Cardiac septum (tissue), 1 donor: ENCODE results near the gene BEAN1. TPM values are rescaled to one million over a fixed set of nuclear protein-coding genes. Genes with fewer than 3 reads are reported as not detected.
A peak's percentile ranks its signal among the peaks of the same experiment; 100 is the strongest.
"Not testable (repeated sequence)": the region's sequence is repeated elsewhere in the genome, so short reads cannot be mapped to it uniquely, and the experiment has no call there.

Source experiments
- DNase-seq: peaks from one replicate; pipeline ENCODE4 v3.0.0-alpha.2; 2020; ENCODE audit warnings: low spot score
- intact Hi-C: fragments of 100-400 bp; cut with DNase I; formaldehyde crosslinking; loops from one replicate; pipeline ENCODE4 v1.14.0; 2022
- total RNA-seq: library from RNA; stranded (reverse); fragmentation: NEBNext Ultra II Directional; extraction: Animal tissue kit (Norgen Biotek cat#: 25700); gene quantifications from one replicate; pipeline ENCODE4 v1.2.1, GENCODE V29; 2021
- donor health status: DM: no; HTN: no; CAD: no.

The BEAN1 gene
- total RNA-seq, 1 donor from 2014 or later: 2.8 TPM

GRCh38 chr16:66434619-66435430 is 7.7 kb downstream of the BEAN1 start:
- peak; percentile 66 for DNase-seq
- intact Hi-C loops: no loop called here

GRCh38 chr16:66435896-66436295 is 8.8 kb downstream of the BEAN1 start:
- intact Hi-C loops: no loop called here
- DNase-seq: no peak

- intact Hi-C loops: no loop called here
- DNase-seq: peak; percentile 68
Measured at GRCh38 chr16:66437391-66437945, 10.4 kb downstream of the BEAN1 start.

- intact Hi-C loops: no loop called here
- DNase-seq: peak; percentile 15
Measured at GRCh38 chr16:66438536-66438935, 11.4 kb downstream of the BEAN1 start.

- intact Hi-C loops: no loop called here
- peak; percentile 65 for DNase-seq
Measured at GRCh38 chr16:66439051-66439730, 12.1 kb downstream of the BEAN1 start.

DNA sequence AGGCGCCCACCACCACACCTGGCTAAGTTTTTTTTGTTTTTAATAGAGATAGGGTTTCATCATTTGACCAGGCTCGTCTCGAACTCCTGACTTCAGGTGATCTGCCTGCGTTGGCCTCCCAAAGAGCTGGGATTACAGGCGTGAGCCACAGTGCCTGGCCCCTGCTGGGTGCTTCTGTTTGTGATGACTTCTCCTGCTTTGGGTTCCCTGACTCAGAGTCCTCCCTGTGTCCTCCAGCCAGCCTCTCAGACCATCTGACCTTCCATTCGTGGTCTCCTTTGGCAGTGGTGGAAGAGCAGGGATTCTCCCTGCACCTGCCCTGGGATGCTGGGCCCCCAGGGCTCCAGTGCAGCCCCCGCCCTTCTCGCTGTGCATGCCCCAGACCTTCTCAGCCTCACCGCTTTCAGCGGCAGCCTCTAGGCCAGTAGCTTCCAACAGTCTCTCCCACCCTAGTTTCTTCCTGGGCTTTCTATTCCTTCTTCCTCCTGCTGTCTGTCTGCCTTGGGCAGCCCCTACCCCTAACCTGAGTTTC is 13.2 kb downstream of the BEAN1 start:
- peak; percentile 39 for DNase-seq
- intact Hi-C loops: no loop called here

DNA sequence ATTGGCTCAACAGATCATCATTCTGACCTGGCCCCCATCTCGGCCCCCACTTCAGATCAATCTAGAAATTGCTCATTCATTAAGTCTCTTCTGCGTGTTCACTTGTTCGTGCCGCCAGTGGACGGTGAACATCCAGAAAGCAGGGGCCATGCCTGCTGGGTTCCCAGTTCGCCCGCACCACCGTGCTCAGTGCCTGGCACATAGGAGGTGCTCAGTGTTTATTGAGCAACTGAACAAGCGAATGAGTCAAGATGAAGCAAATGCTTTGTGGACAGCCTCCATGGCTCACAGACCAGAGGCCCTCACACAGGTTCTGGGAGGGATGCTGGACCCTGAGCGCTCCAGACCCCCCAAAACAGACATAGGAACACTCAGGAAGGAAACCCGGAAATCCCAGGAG is 13.9 kb downstream of the BEAN1 start:
- DNase-seq: peak; percentile 39
- intact Hi-C loops: no loop called here

DNA sequence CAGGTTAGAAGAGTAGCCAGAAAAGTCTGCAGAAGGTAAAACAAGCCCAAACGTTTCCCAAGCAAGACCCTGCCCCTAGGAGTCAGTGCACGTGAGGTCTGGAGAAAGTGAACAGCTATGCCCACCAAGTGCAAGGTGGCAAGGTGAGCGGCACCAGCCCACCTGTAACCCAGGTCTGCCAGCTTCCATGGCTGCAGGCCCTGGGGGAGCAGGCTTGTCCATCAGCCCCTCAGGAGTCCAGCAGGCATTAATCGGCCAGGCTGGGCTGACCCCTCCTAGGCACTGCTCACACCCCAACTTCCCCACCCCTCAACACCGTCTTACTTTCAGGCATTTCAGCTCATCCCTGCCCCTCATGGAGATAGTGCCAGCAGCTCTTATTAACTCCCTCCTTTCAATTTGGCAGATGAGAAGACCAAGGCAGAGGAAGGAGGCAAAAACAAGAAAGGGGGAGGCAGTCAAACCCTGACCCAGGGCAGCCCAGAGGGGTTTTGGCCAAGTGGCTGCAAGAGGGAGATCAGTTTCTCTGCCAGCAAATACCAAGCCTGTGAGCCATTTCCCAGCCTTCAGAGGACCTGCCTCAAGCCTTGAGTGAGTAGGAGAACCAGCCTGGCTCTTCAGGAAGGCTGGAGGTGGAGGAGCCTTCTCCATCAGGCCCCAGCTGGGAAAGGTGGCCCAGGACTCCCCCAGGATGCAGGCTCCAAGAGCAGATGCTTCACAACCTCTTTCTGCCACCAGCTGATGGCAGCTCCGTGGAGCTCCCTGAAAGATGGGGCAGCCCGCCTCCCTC is 14.7 kb downstream of the BEAN1 start:
- intact Hi-C loops: no loop called here
- DNase-seq: peak; percentile 56

DNA sequence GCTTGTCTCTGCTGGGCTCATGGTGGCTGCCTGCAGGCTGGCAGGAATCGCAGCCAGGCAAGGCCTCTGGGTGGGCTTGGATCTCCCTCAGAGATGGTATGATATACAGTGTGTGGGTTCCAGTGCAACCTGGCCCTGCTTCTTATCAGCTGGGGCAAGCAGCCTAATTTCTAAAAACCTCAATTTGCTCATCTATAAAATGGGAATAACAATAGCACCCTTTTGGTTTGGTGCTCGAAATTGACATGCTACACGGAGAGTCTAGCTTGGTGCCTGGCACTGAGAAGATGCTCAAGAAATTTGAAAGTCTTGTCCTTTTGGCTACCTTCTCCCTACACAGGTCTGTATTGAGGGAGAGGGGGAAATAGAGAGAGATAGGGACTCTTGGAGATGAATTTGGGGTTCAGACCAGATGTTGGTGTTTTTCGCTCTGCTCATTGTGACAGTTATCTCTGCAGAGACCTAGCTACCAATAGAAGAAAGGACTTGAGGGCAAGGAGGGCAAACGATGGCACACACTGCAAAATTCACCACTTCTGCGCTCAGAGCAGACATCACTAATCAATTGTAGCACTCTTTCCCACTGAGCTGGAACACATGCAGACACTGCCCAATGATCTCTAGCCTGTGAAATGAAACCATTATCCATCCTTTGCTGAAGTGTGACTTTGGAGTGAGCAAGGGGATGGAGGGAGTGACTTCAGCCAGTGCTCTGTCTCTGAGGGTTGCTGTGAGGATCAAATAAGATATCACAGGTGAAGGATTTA is 15.6 kb downstream of the BEAN1 start:
- peak; percentile 7 for DNase-seq
- intact Hi-C loops: no loop called here

- DNase-seq: peak; percentile 41
- intact Hi-C loops: no loop called here
Measured at GRCh38 chr16:66443269-66443652, 16.2 kb downstream of the BEAN1 start.

DNA sequence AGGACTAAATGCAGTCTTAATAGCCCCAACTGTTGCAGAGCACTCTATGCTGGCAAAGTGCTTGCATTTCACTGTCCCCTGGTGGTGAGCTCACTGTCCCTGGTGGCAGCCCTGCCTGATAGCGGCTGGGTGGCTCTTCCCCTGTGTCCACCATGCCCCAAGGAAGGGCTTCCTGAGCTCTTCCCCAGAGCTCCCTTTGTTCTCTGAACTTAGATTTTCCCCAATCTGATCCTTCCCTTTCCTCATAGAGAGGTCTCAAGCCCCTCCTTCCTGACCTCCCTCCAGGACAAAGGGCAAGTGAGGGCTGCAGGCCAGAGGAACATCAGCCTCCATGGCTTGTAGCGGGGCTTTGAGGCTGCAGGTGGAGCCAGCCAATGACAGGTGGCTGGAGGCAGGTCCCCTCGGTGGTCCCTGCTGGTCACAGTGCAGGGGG is 17.0 kb downstream of the BEAN1 start:
- intact Hi-C loops: no loop called here
- DNase-seq: peak; percentile 59

DNA sequence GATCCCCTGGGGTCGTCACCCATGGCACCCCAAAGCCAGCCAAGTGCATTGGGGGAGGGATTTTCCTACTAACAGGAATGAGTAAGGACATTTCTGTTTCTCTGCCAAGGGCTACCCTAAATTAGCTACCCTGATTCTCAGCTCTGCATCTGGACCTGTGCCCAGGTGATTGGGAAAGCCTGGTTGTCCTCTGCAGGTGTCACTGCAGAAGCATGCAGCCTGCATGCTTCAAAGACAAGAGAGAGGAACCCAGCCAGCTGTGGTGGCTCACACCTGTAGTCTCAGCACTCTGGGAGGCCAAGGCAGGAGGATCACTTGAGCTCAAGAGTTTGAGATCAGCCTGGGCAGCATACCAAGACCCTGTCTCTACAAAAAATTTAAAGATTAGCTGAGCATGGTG is 19.6 kb downstream of the BEAN1 start:
- peak; percentile 41 for DNase-seq
- intact Hi-C loops: no loop called here

GRCh38 chr16:66447491-66447890 is 20.4 kb downstream of the BEAN1 start:
- DNase-seq: peak; percentile 26
- intact Hi-C loops: no loop called here

DNA sequence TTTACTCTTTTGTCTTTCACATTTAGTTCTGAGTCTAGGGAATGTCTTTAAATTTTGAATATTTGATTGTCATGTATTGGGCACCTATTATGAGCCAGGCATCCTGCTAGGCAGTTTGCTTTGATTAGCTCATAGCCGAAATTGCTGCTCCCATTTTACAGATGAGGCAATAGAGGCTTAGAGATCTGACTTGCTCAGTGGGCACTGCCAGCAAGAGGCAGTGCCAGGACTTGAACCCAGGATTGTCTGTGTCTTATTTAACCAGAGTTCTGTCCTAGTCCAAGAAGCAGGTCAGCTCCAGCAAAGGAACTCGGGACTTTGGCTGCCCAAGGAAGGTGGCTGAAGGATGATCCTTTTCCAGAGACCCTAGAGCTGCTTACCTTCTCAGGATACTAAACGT is 24.5 kb downstream of the BEAN1 start:
- intact Hi-C loops: no loop called here
- peak; percentile 17 for DNase-seq

DNA sequence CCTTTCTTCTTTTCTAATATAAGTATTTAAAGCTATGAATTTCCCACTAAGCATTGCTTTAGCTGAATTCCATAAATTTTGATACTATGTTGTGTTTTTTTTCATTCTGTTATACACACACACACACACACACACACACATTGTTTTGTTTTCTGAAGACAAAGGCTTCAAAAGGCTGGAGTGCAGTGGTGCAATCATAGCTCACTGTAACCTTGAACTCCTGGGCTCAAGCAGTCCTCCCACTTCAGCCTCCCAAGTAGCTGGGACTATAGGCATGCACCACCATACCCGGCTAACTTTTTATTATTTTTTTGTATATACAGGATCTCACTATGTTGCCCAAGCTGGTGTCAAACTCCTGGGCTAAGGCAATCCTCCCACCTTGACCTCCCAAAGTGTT is 26.1 kb downstream of the BEAN1 start:
- DNase-seq: peak; percentile 26
- intact Hi-C loops: not testable (repeated sequence)

GRCh38 chr16:66454751-66455150 is 27.7 kb downstream of the BEAN1 start:
- intact Hi-C loops: no loop called here
- DNase-seq: peak; percentile 17

DNA sequence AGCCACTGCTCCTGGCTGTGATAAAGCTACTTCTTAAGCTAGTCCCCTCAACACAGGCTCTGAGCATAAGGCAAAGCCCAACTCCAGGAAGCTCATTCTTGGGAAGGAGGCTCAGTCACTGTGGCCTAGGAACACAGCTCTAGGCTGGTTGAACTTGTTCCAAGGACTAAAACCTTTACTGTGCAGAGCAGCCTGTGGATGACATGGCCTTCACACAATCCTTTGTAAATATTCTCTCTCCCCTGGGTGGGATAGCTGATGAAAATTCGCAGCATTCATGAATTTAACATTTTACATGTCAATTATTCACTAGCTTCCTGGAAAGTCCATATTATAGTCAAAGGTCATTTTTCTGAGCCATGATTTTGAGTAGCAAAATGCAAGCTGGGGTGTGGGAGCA is 28.9 kb downstream of the BEAN1 start:
- intact Hi-C loops: no loop called here
- no peak for DNase-seq

- intact Hi-C loops: no loop called here
- peak; percentile 46 for DNase-seq
Measured at GRCh38 chr16:66457888-66458287, 30.8 kb downstream of the BEAN1 start.

GRCh38 chr16:66458292-66458691 is 31.2 kb downstream of the BEAN1 start:
- DNase-seq: no peak
- intact Hi-C loops: no loop called here
